Smooth muscle cell (in vitro differentiated cells): ENCODE data around the gene OGDH. TPM values are rescaled to one million over a fixed set of nuclear protein-coding genes. Genes with fewer than 3 reads are reported as not detected.

Experiments
- DNase-seq: peaks from one replicate; lab custom pipeline; 2025; ENCODE audit not compliant: unreplicated experiment; lab: John Stamatoyannopoulos, UW
- H2AFZ ChIP-seq: fragments of 200-600 bp; sonication (generic); 2 replicates; pipeline ENCODE4 v1.6.0; 2016; ENCODE audit warnings: antibody characterized with exemption, low read depth, mild to moderate bottlenecking
- H3F3A ChIP-seq: fragments of 200-600 bp; sonication (generic); 2 replicates; pipeline ENCODE4 v1.6.0; 2017; ENCODE audit warnings: antibody characterized with exemption, low read depth
- H3K27ac ChIP-seq: fragments of 200-600 bp; sonication (generic); 2 replicates; pipeline ENCODE4 v1.5.1; 2016; ENCODE audit warnings: low read depth, mild to moderate bottlenecking
- H3K27me3 ChIP-seq: fragments of 200-600 bp; sonication (generic); 2 replicates; pipeline ENCODE4 v1.6.1; 2016; ENCODE audit warnings: low read depth, mild to moderate bottlenecking
- H3K36me3 ChIP-seq: fragments of 200-600 bp; sonication (generic); 2 replicates; pipeline ENCODE4 v1.5.1; 2016; ENCODE audit warnings: low read depth
- H3K4me1 ChIP-seq: fragments of 200-600 bp; sonication (generic); 2 replicates; pipeline ENCODE4 v1.5.1; 2016; ENCODE audit warnings: low read depth
- H3K4me2 ChIP-seq: fragments of 200-600 bp; sonication (generic); 2 replicates; pipeline ENCODE4 v1.6.0; 2016; ENCODE audit warnings: mild to moderate bottlenecking
- H3K4me3 ChIP-seq: fragments of 200-600 bp; sonication (generic); 2 replicates; pipeline ENCODE4 v1.5.1; 2016; ENCODE audit warnings: mild to moderate bottlenecking
- H3K79me2 ChIP-seq: fragments of 200-600 bp; sonication (generic); 2 replicates; pipeline ENCODE4 v1.6.0; 2016; ENCODE audit warnings: low read depth, mild to moderate bottlenecking
- H3K9ac ChIP-seq: fragments of 200-600 bp; sonication (generic); 2 replicates; pipeline ENCODE4 v1.6.0; 2016; ENCODE audit warnings: low read depth
- H3K9me3 ChIP-seq: fragments of 200-600 bp; sonication (generic); replicated peaks from 2 replicates; pipeline ENCODE4 v1.5.1; 2016; ENCODE audit warnings: low read depth
- H4K20me1 ChIP-seq: fragments of 200-600 bp; sonication (generic); 2 replicates; pipeline ENCODE4 v1.6.0; 2016; ENCODE audit warnings: low read depth
- WGBS: methylation state at CpG from one replicate; pipeline ENCODE4 v1.1.7; 2016; ENCODE audit warnings: low lambda C conversion rate; 5-methylcytosine and 5-hydroxymethylcytosine counted together
- polyA plus RNA-seq: library from polyadenylated mRNA; unstranded; fragments of >200 nt; fragmentation: Nextera tagmentation; extraction: Ambion mirVana; gene quantifications from 2 replicates; pipeline ENCODE4 v1.2.1, GENCODE V29; 2016
- total RNA-seq: library from RNA; depleted of rRNA; stranded (reverse); fragments of >200 nt; gene quantifications from 2 replicates; pipeline ENCODE4 v1.2.3, GENCODE V29; 2014
- TF ChIP-seq, protein P1 (sequence below): fragments of 200-600 bp; sonication (generic); IDR thresholded peaks from 2 replicates; pipeline ENCODE4 v1.5.1; 2017; ENCODE audit warnings: borderline replicate concordance, mild to moderate bottlenecking, antibody characterized with exemption; ENCODE audit not compliant: insufficient read depth, poor library complexity, severe bottlenecking

Gene OGDH
- total and polyA plus RNA-seq, 2 experiments from 2014 or later, result 32.6 to 34.2 TPM

DNA sequence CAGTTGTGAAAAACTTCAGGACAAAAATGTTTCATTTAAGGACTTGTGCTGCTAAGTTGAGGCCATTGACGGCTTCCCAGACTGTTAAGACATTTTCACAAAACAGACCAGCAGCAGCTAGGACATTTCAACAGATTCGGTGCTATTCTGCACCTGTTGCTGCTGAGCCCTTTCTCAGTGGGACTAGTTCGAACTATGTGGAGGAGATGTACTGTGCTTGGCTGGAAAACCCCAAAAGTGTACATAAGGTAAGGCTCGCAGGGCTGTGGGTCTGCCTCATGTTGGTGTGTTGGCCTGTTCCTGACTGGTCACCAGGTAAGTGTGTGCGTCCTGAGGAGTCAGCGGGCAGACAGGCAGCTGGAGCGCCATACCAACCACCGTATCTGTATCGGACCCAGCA is 17.9 kb downstream of the OGDH start:
- peaks cover 81% of the 10 kb centered on the region for H3K79me2 ChIP-seq

DNA sequence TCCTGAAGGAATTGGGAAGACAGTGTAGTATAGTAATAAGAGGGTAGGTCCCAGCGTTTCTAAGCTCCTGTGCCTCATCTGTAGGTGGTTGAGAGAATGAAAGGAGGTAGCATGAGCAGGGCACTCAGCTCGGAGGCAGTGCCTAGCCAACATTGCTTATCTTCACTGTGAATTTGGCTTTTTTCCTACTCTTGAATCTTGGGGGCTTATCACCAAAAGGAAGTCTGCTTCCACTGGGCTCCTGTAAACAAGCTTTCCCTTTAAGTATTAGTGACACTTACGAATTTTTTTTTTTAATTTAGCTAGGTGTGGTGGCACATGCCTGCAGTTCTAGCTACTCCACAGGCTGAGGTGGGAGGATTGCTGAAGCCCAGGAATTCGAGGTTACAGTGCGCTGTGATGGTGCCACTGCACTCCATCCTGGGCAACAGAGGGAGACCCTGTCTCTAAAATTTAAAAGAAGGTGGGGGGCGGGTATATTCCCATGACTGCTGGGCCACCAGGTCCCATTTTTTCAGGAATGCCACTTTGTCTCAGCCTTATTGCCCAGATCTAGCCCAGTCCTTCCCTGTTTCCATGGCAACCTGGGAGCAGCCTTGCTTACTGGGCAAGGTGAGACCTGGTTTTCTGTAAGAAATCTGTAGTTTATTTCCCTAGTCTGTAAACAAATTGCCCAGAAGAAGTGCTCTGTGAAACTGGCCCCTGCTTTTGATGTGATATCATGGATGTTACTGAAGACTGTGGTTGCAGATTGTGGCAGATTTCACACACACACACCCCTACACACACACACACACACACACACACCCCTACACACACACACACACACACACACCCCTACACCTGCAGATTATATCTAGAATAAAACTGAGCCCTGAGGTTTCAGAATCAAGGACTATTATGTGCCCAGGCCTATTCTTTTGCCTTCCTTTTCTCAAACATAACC is 19.4 kb downstream of the OGDH start:
- Histone ChIP-seq H3K9me3 (no peaks in the 10 kb centered on the region), H3K9ac (no peak overlapping the region), H3F3A (no peaks in the 10 kb centered on the region), H3K4me2 (no peak overlapping the region), H4K20me1 (peaks cover 53% of the 10 kb centered on the region), H3K27ac (no peak overlapping the region), H3K4me3 (no peak overlapping the region), H3K36me3 (no peaks in the 10 kb centered on the region), H3K79me2 (peaks cover 66% of the 10 kb centered on the region), H3K27me3 (no peaks in the 10 kb centered on the region), H2AFZ (no peak overlapping the region), H3K4me1 (no peaks in the 10 kb centered on the region)
- TF ChIP-seq, protein P1, sequence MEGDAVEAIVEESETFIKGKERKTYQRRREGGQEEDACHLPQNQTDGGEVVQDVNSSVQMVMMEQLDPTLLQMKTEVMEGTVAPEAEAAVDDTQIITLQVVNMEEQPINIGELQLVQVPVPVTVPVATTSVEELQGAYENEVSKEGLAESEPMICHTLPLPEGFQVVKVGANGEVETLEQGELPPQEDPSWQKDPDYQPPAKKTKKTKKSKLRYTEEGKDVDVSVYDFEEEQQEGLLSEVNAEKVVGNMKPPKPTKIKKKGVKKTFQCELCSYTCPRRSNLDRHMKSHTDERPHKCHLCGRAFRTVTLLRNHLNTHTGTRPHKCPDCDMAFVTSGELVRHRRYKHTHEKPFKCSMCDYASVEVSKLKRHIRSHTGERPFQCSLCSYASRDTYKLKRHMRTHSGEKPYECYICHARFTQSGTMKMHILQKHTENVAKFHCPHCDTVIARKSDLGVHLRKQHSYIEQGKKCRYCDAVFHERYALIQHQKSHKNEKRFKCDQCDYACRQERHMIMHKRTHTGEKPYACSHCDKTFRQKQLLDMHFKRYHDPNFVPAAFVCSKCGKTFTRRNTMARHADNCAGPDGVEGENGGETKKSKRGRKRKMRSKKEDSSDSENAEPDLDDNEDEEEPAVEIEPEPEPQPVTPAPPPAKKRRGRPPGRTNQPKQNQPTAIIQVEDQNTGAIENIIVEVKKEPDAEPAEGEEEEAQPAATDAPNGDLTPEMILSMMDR, result no peak
- WGBS, result 84% methylated on average over 6 of the region's 6 CpGs
- DNase-seq, result no peak

More for the DNA sequence above, 17.9 kb downstream of the OGDH start:
- Histone ChIP-seq H3K4me2 (no peak overlapping the region), H2AFZ (no peak overlapping the region), H4K20me1 (peaks cover 56% of the 10 kb centered on the region), H3K4me1 (no peaks in the 10 kb centered on the region), H3K4me3 (no peak overlapping the region), H3K27me3 (no peaks in the 10 kb centered on the region), H3K27ac (no peak overlapping the region), H3K9me3 (no peaks in the 10 kb centered on the region), H3F3A (no peaks in the 10 kb centered on the region), H3K9ac (no peak overlapping the region), H3K36me3 (no peaks in the 10 kb centered on the region)
- TF ChIP-seq, protein P1, result no peak
- 96% methylated on average over 9 of the region's 9 CpGs for WGBS
- DNase-seq, result no peak

DNA sequence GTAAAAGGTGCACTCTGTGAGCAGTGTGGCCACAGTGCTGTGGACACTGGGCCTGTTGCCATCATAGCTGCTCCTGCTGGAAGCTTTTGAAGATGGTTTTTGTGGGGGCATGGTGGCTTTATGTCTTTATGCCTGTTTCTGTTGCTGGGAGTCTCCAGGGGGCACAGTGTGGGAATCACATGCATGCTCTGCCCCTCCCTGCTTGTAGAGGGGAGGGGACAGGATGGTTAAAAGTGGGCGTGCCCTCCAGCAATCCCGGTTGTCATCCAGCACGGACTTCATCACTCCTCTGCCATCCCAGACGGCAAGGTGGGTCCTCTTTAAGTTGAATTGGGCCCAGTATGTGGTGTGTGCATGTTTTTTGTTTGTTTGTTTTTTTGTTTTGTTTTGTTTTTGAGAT is 20.2 kb downstream of the OGDH start:
- H3F3A ChIP-seq, result no peaks in the 10 kb centered on the region
- WGBS, result 74% methylated on average over 4 of the region's 4 CpGs
- TF ChIP-seq, protein P1, result no peak
- no peak overlapping the region for H2AFZ ChIP-seq
- H4K20me1 ChIP-seq, result peaks cover 47% of the 10 kb centered on the region
- H3K27ac ChIP-seq, result no peak overlapping the region
- H3K4me2 ChIP-seq, result no peak overlapping the region
- no peaks in the 10 kb centered on the region for H3K4me1 ChIP-seq
- H3K4me3 ChIP-seq, result no peak overlapping the region
- no peak for DNase-seq
- H3K9ac ChIP-seq, result no peak overlapping the region
- no peaks in the 10 kb centered on the region for H3K27me3 ChIP-seq
- H3K79me2 ChIP-seq, result peaks cover 58% of the 10 kb centered on the region
- H3K36me3 ChIP-seq, result no peaks in the 10 kb centered on the region
- H3K9me3 ChIP-seq, result no peaks in the 10 kb centered on the region
